ENCODE data around the gene VAT1L. TPM values are rescaled to one million over a fixed set of nuclear protein-coding genes. Genes with fewer than 3 reads are reported as not detected.

Gene VAT1L
- total RNA-seq, 1 donor = under 0.01 TPM

- no peaks in the 10 kb centered on the region for H3K9me3 ChIP-seq (ENCODE audit: low read depth, low read length)
- no peak overlapping the region for H3K27ac ChIP-seq (ENCODE audit: low read depth, low read length)
- TF ChIP-seq, protein P1, sequence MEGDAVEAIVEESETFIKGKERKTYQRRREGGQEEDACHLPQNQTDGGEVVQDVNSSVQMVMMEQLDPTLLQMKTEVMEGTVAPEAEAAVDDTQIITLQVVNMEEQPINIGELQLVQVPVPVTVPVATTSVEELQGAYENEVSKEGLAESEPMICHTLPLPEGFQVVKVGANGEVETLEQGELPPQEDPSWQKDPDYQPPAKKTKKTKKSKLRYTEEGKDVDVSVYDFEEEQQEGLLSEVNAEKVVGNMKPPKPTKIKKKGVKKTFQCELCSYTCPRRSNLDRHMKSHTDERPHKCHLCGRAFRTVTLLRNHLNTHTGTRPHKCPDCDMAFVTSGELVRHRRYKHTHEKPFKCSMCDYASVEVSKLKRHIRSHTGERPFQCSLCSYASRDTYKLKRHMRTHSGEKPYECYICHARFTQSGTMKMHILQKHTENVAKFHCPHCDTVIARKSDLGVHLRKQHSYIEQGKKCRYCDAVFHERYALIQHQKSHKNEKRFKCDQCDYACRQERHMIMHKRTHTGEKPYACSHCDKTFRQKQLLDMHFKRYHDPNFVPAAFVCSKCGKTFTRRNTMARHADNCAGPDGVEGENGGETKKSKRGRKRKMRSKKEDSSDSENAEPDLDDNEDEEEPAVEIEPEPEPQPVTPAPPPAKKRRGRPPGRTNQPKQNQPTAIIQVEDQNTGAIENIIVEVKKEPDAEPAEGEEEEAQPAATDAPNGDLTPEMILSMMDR (IDR thresholded peaks at IDR 0.05; ENCODE audit: extremely low read depth, low read depth, low read length) = no peak
- H2AFZ ChIP-seq (ENCODE audit: low read length) = no peak overlapping the region
- H4K20me1 ChIP-seq (ENCODE audit: insufficient read depth, low read length) = no peaks in the 10 kb centered on the region
- DNase-seq (ENCODE audit: insufficient read length, low spot score, missing footprints) = no peak
- H3K27me3 ChIP-seq (ENCODE audit: insufficient read depth, low read length) = no peaks in the 10 kb centered on the region
- no peaks in the 10 kb centered on the region for H3K36me3 ChIP-seq (ENCODE audit: insufficient read depth, low read length)
- no peak overlapping the region for H3K4me3 ChIP-seq (ENCODE audit: insufficient read depth, low read length)
- H3K4me1 ChIP-seq (ENCODE audit: insufficient read depth, low read length) = no peaks in the 10 kb centered on the region
- H3K79me2 ChIP-seq (ENCODE audit: insufficient read depth, low read length) = no peaks in the 10 kb centered on the region
- H3K4me2 ChIP-seq (ENCODE audit: insufficient read depth, low read length) = no peak overlapping the region
Observed at GRCh38 chr16:77858060-77858459, 69.7 kb downstream of the VAT1L start.

- no peaks in the 10 kb centered on the region for H3K9me3 ChIP-seq (ENCODE audit: low read depth, low read length)
- H3K27ac ChIP-seq (ENCODE audit: low read depth, low read length) = no peak overlapping the region
- no peaks in the 10 kb centered on the region for H3K36me3 ChIP-seq (ENCODE audit: insufficient read depth, low read length)
- H3K27me3 ChIP-seq (ENCODE audit: insufficient read depth, low read length) = no peaks in the 10 kb centered on the region
- no peak for DNase-seq (ENCODE audit: insufficient read length, low spot score, missing footprints)
- no peaks in the 10 kb centered on the region for H4K20me1 ChIP-seq (ENCODE audit: insufficient read depth, low read length)
- H3K4me3 ChIP-seq (ENCODE audit: insufficient read depth, low read length) = no peak overlapping the region
- H3K4me2 ChIP-seq (ENCODE audit: insufficient read depth, low read length) = no peak overlapping the region
- H2AFZ ChIP-seq (ENCODE audit: low read length) = no peak overlapping the region
- TF ChIP-seq, protein P1 (IDR thresholded peaks at IDR 0.05; ENCODE audit: extremely low read depth, low read depth, low read length) = no peak
- no peaks in the 10 kb centered on the region for H3K79me2 ChIP-seq (ENCODE audit: insufficient read depth, low read length)
- H3K4me1 ChIP-seq (ENCODE audit: insufficient read depth, low read length) = no peaks in the 10 kb centered on the region
Observed at GRCh38 chr16:77859493-77860232, 71.3 kb downstream of the VAT1L start.

GRCh38 chr16:77860953-77861352 is 72.6 kb downstream of the VAT1L start:
- Histone ChIP-seq H3K27me3 (ENCODE audit: insufficient read depth, low read length) (no peaks in the 10 kb centered on the region), H4K20me1 (ENCODE audit: insufficient read depth, low read length) (no peaks in the 10 kb centered on the region), H3K4me2 (ENCODE audit: insufficient read depth, low read length) (no peak overlapping the region), H3K27ac (ENCODE audit: low read depth, low read length) (no peak overlapping the region), H3K9me3 (ENCODE audit: low read depth, low read length) (no peaks in the 10 kb centered on the region), H3K4me1 (ENCODE audit: insufficient read depth, low read length) (no peaks in the 10 kb centered on the region), H3K36me3 (ENCODE audit: insufficient read depth, low read length) (no peaks in the 10 kb centered on the region), H2AFZ (ENCODE audit: low read length) (no peak overlapping the region), H3K79me2 (ENCODE audit: insufficient read depth, low read length) (no peaks in the 10 kb centered on the region), H3K4me3 (ENCODE audit: insufficient read depth, low read length) (no peak overlapping the region)
- TF ChIP-seq, protein P1 (IDR thresholded peaks at IDR 0.05; ENCODE audit: extremely low read depth, low read depth, low read length) = no peak
- no peak for DNase-seq (ENCODE audit: insufficient read length, low spot score, missing footprints)

DNA sequence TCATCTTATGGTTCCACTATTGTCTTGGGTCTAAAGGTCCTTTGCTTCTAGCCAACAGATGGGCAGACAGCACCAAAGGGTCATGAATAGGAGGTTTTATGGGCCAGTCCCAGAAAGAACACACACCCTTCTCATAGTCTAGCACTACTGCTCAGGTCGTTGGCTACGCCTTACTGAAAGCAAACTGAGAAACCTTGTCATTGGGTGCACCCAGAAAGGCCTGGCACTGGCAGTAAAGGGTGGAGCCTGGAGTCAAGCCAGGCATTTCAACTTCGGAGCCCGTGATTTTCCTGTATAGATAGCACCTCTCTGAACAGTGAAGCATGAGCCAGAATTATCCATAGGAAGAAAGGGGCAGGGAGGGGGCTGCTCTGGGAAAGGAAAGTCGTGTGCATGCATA is 74.9 kb downstream of the VAT1L start:
- H3K27me3 ChIP-seq (ENCODE audit: insufficient read depth, low read length) = no peaks in the 10 kb centered on the region
- DNase-seq (ENCODE audit: insufficient read length, low spot score, missing footprints) = no peak
- no peaks in the 10 kb centered on the region for H4K20me1 ChIP-seq (ENCODE audit: insufficient read depth, low read length)

More for the DNA sequence above, 74.9 kb downstream of the VAT1L start:
- H3K4me3 ChIP-seq (ENCODE audit: insufficient read depth, low read length) = no peak overlapping the region
- H3K36me3 ChIP-seq (ENCODE audit: insufficient read depth, low read length) = no peaks in the 10 kb centered on the region
- H3K4me2 ChIP-seq (ENCODE audit: insufficient read depth, low read length) = no peak overlapping the region
- H2AFZ ChIP-seq (ENCODE audit: low read length) = no peak overlapping the region
- no peaks in the 10 kb centered on the region for H3K9me3 ChIP-seq (ENCODE audit: low read depth, low read length)
- no peaks in the 10 kb centered on the region for H3K4me1 ChIP-seq (ENCODE audit: insufficient read depth, low read length)
- TF ChIP-seq, protein P1 (IDR thresholded peaks at IDR 0.05; ENCODE audit: extremely low read depth, low read depth, low read length) = no peak
- no peaks in the 10 kb centered on the region for H3K79me2 ChIP-seq (ENCODE audit: insufficient read depth, low read length)
- H3K27ac ChIP-seq (ENCODE audit: low read depth, low read length) = no peak overlapping the region
